GM20000 (cell line): ENCODE results near the gene FAM20C.

Source experiments
- DNase-seq: peaks from one replicate; pipeline ENCODE4 v3.0.0; 2012; ENCODE audit warnings: low spot score
- TF ChIP-seq, protein P1 (sequence below): IDR thresholded peaks from 2 replicates; pipeline ENCODE4 v1.5.1; 2012; ENCODE audit warnings: mild to moderate bottlenecking, control low read depth; ENCODE audit errors: extremely low read depth, missing control alignments

The FAM20C gene

DNA sequence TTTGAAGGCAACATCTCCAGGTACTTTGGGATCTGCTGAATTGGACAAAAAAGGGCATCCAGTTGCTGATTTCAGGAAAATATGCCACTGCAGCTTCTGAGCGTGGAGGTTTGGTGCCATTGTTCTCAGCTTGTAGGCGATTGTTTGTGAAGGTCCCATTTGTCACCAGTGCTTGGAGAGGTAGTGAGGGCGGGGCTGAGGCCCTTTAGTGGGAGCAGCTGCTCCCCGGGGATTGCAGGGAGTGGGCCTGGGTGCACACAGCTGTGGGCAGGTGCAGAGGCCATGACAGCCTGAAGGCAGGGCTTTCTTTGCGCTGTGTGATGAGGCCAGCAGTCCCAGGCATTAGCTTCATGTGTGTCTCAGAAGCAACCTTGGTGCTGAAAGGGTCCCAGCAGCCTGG lies 3.9 kb downstream of the FAM20C start:
- no peak for DNase-seq
- TF ChIP-seq, protein P1, sequence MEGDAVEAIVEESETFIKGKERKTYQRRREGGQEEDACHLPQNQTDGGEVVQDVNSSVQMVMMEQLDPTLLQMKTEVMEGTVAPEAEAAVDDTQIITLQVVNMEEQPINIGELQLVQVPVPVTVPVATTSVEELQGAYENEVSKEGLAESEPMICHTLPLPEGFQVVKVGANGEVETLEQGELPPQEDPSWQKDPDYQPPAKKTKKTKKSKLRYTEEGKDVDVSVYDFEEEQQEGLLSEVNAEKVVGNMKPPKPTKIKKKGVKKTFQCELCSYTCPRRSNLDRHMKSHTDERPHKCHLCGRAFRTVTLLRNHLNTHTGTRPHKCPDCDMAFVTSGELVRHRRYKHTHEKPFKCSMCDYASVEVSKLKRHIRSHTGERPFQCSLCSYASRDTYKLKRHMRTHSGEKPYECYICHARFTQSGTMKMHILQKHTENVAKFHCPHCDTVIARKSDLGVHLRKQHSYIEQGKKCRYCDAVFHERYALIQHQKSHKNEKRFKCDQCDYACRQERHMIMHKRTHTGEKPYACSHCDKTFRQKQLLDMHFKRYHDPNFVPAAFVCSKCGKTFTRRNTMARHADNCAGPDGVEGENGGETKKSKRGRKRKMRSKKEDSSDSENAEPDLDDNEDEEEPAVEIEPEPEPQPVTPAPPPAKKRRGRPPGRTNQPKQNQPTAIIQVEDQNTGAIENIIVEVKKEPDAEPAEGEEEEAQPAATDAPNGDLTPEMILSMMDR, result no peak

DNA sequence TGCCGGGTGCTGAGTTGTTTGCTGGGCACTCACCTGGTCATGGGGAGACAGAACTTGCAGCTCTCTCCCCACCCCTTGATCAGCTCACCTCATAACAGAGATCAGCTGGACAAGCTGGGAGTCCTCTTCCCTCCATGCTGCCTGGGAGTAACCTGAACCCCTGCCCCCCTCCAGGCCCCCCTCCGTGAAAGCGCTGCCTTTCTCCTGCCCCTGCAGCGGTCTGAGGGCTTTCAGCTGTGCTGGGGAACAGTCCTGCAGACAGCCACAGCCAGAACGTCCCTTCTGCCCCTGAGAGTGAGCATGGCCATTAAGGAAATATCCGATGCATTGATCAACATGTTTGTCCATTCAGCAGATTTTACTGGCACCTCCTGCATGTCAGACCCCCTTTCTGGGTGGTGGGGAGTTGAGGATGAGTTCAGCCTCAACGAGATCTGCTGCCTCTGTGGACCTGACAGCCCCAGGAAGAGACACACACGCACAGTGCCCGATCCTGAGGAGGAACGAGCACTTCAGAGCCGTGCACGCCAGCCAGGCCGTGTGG lies 4.5 kb downstream of the FAM20C start:
- TF ChIP-seq, protein P1, result no peak
- no peak for DNase-seq

DNA sequence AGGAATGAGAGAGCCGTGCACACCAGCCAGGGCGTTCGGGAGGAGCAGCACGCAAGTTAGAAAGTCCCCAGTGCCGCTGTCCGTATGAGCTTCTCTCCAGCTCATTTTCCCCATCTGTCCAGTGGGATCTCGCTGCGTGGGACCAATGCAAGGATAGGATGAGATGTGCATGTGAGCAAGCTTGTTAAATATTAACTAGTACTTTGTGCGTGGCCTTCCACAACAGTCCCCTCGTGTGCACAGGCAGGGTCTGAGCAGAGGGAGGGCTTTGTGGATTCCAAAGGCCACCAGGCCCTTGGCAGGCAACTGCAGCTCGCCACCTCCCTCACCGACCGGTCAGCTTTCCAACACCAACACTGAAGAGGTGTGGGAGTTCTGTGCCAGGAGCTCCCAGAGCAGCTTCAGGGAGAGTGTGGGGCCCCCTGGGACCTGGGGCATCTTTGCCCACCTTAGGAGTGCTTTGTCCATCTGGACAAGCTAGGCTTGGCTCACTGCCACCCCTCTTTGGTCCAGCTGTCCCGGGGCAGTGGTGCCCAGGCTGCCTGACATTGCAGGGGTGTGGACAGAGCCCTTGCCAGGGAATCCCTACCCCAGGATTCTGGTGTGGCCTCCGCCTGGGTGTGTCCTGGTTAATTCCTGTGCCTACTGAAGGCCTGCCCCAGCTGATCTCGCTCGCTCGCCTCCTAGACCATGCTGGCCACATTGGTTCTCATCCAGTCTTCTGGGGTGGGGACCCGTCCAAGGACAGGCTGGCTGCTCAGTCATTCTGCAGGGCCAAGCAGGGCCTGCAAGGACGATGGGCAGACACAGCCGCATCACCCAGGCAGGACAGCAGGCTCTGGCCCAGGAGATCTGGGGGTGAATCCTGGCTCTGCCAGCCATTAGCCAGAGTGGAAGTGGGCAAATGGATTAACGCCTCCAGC lies 5.3 kb downstream of the FAM20C start:
- DNase-seq, result no peak
- TF ChIP-seq, protein P1, result no peak

DNA sequence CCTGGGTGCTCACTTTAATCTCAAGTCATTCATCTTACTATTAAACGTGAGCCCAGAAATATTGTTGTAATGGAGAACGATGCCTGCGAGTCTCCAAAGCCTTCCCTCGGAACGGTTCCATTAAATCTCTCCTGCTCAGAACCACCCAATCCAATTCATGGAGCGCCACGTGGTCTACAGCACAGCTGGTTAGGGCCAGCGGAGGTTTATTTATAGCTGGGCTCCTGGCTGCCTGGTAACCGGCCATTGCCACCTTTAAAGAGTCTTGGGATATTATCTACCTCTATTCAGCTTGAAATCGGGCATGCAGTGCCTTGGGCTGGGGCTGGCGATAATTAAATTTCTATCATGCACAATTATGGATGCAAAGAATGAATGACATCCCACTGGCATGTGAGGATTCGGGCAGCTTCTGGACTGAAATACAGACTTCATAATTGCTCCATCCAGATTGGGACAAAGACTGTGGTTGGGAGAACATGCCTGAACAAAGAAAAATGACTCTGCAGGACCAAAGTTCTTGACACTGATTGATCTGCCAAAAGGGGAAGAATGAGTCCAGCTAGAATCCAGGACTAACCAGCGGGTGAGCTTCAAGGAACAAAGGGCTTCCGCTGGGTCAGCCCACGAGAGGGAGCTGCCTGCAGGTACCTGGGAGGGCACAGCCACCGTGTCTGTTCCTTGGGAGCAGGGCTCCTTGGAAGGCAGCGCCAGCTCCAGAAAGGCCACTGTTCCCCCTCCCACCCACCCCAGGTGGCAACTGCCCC lies 7.3 kb downstream of the FAM20C start:
- TF ChIP-seq, protein P1, result no peak
- no peak for DNase-seq

DNA sequence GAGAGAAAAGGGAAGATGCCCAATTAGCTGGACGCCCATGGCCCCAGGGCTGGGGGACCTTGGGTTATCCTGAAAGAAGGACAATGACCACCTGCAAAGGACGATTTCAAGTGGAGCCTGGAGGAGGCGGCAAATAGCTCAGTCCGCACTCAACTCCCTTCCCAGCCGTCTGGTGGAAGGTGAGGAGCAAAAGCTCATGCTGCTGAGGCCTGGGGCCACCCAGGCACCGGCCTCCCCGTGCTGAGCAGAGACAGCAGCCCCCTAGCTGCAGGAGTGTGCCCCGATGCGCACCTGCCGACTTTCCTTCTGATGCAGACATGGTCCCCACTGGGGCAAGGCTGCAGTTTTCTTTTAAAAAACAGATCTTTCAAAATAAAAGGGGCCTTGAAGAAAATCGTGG lies 7.9 kb downstream of the FAM20C start:
- DNase-seq, result no peak
- TF ChIP-seq, protein P1, result no peak

DNA sequence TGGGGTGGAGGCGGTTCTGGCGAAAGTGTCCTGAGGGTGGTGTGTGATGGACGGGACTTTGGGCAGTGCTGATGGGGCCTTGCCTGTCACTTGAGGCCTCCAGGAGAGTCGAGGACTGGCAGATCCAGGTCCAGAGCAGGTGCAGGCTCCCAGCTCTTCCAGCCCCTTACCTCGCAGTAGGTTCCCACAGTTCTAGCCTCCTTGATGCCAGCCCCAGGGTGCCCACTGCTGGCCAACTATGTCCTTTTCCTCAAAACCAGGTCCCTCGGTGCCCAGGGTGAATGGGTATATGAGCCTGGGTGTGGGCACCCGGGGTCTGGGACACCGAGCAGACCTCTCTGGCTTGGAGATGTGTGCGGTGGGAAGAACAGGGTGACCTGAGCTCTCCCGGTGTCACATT lies 8.3 kb downstream of the FAM20C start:
- no peak for DNase-seq
- TF ChIP-seq, protein P1, result no peak

DNA sequence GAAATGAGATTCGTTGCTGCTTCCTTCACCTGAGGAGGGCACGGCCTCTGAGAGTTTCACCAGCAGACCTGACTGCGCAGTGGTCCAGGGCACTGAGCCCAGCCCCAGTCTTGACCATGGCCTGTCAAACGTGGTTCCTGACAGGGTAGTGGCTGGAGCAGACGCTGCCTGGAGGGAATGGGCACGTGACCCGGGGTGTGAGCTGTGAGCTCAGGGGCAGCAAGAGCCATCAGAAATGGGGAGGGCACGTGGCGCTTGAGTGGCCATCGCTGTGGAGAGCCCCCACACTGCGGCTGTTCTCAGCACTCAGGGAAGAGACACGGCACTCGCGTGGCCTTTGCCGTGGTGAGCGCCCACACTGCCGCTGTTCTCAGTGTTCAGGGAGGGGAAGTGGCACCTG lies 12.0 kb downstream of the FAM20C start:
- TF ChIP-seq, protein P1, result no peak
- no peak for DNase-seq
